Measurements from ENCODE around the gene TCF7L1. TPM values are rescaled to one million over a fixed set of nuclear protein-coding genes. Genes with fewer than 3 reads are reported as not detected.

TCF7L1 gene
- total RNA-seq, 4 donors from 2014 or later, result 0.26 to 37.1 (median 5.4) TPM

DNA sequence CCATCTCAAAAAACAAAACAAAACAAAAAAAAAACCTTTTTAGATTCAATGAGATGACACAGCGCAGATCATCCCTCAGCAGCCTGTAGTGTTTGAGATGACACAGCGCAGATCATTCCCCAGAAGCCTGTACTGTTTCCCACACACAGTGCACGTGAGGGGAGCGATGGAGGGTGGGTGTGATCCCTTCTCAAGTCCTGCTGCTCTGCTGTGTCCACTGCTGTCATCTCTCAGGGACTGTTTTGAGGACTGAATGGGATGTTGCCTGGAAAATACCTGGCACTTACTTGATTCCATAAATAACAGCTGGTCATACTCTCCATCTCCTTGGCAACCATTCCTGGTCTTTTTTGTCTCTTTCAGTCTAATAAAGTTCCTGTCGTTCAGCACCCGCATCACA is 168.9 kb downstream of the TCF7L1 start:
- intact Hi-C loops (cut with DNase I; ENCODE audit: low total_unique reads), result no loop called here
- TF ChIP-seq, protein P1, sequence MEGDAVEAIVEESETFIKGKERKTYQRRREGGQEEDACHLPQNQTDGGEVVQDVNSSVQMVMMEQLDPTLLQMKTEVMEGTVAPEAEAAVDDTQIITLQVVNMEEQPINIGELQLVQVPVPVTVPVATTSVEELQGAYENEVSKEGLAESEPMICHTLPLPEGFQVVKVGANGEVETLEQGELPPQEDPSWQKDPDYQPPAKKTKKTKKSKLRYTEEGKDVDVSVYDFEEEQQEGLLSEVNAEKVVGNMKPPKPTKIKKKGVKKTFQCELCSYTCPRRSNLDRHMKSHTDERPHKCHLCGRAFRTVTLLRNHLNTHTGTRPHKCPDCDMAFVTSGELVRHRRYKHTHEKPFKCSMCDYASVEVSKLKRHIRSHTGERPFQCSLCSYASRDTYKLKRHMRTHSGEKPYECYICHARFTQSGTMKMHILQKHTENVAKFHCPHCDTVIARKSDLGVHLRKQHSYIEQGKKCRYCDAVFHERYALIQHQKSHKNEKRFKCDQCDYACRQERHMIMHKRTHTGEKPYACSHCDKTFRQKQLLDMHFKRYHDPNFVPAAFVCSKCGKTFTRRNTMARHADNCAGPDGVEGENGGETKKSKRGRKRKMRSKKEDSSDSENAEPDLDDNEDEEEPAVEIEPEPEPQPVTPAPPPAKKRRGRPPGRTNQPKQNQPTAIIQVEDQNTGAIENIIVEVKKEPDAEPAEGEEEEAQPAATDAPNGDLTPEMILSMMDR (IDR thresholded peaks at IDR 0.05), result no peak
- TF ChIP-seq POLR2A (IDR thresholded peaks at IDR 0.05), result no peak
- no peak for DNase-seq
- Histone ChIP-seq H3K36me3 (no peaks in the 10 kb centered on the region), H3K9me3 (no peaks in the 10 kb centered on the region), H3K27ac (no peak overlapping the region), H3K27me3 (no peaks in the 10 kb centered on the region), H3K4me1 (no peaks in the 10 kb centered on the region), H3K4me3 (no peak overlapping the region)

DNA sequence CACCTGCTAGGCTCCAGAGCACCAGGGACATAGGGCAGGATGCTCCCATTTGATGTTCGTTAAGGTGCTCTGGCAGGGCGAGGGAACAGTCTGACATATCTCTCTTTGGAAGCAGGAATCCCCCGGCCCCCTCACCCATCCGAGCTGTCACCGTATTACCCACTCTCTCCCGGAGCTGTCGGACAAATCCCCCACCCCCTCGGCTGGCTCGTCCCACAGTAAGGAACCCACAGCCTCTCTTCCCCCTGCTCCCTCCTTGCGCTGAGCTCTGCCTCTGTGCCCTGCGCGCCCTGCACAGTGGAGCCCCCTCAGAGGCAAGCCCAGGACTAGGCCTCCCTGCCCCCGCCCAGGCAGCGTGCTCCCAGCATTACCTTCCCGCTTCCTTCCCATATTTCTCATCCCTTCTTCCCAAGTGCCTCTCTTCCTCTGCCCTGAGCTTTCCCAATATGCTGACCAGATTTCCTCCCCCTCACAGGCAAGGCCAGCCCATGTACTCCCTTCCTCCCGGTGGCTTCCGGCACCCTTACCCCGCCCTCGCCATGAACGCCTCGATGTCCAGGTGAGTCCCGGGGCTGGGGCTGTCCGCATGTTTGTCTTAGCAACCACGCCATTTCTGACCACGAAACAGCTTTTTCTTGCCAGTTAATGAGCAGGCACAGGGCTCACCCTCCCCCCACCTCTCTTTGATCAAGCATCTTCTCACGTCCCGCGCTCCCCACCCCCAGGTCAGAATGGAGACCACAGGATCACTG is 170.8 kb downstream of the TCF7L1 start:
- H3K9me3 ChIP-seq, result no peaks in the 10 kb centered on the region
- DNase-seq, result no peak
- H3K27me3 ChIP-seq, result no peaks in the 10 kb centered on the region
- peaks cover 0 to under 1% of the 10 kb centered on the region in 2 donors for H3K4me1 ChIP-seq
- intact Hi-C loops (cut with DNase I; ENCODE audit: low total_unique reads), result no loop called here
- no peaks in the 10 kb centered on the region for H3K36me3 ChIP-seq
- no peak overlapping the region for H3K27ac ChIP-seq
- no peak overlapping the region for H3K4me3 ChIP-seq
- TF ChIP-seq, protein P1 (IDR thresholded peaks at IDR 0.05), result no peak
- TF ChIP-seq POLR2A (IDR thresholded peaks at IDR 0.05), result no peak

DNA sequence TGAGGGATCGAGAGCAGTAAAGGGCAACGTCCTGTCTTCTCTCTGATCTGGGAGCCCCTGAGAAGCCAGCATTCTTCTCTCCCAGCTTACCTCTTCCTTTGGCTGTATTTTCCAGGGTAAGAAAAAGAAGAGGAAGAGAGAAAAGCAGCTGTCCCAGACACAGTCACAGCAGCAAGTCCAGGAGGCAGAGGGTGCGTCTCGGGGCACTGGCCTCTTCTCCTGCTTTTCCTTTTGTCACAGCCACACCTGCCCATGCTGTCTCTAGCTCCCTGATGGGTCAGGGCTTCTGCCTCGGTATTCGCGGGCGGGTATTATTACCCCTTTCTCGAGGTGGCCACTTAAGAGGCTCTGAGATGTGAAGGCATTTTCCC is 174.3 kb downstream of the TCF7L1 start:
- peak overlapping the region in 1 of 2 donors; percentile 64 for H3K27ac ChIP-seq
- TF ChIP-seq POLR2A (IDR thresholded peaks at IDR 0.05), result no peak
- TF ChIP-seq, protein P1 (IDR thresholded peaks at IDR 0.05), result no peak
- H3K36me3 ChIP-seq, result no peaks in the 10 kb centered on the region

DNA sequence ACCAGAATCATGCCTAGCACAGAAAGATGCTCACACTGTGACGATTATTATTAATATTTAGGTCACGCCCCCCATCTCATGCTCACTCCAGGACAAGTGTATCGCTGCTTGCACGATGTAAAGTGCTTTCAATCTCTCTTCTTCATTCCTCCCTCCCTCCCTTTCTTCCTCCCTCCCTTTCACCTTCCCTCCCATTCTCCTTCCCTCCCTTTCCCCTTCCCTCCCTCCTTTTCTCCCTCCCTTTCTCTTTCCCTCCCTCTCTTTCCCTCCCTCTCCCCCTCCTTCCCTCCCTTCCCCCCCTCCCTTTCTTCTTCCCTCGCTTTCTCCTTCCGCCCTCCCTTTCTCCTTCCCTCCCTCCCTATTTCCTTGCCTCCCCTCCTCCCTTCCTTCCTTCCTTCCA is 175.0 kb downstream of the TCF7L1 start:
- no peaks in the 10 kb centered on the region for H3K36me3 ChIP-seq
- TF ChIP-seq, protein P1 (IDR thresholded peaks at IDR 0.05), result no peak
- no peak for TF ChIP-seq POLR2A (IDR thresholded peaks at IDR 0.05)
- peaks cover 0 to 10% of the 10 kb centered on the region in 2 donors for H3K4me1 ChIP-seq
- no peak overlapping the region for H3K4me3 ChIP-seq
- H3K27ac ChIP-seq, result peak overlapping the region; percentile 57 to 64
- no peaks in the 10 kb centered on the region for H3K9me3 ChIP-seq
- no peak for DNase-seq
- H3K27me3 ChIP-seq, result no peaks in the 10 kb centered on the region
- intact Hi-C loops (cut with DNase I; ENCODE audit: low total_unique reads), result no loop called here

More for the DNA sequence above, 174.3 kb downstream of the TCF7L1 start:
- H3K4me1 ChIP-seq, result peaks cover 0 to 10% of the 10 kb centered on the region in 2 donors
- H3K4me3 ChIP-seq, result no peak overlapping the region
- intact Hi-C loops (cut with DNase I; ENCODE audit: low total_unique reads), result no loop called here
- H3K9me3 ChIP-seq, result no peaks in the 10 kb centered on the region
- no peaks in the 10 kb centered on the region for H3K27me3 ChIP-seq
- no peak for DNase-seq

DNA sequence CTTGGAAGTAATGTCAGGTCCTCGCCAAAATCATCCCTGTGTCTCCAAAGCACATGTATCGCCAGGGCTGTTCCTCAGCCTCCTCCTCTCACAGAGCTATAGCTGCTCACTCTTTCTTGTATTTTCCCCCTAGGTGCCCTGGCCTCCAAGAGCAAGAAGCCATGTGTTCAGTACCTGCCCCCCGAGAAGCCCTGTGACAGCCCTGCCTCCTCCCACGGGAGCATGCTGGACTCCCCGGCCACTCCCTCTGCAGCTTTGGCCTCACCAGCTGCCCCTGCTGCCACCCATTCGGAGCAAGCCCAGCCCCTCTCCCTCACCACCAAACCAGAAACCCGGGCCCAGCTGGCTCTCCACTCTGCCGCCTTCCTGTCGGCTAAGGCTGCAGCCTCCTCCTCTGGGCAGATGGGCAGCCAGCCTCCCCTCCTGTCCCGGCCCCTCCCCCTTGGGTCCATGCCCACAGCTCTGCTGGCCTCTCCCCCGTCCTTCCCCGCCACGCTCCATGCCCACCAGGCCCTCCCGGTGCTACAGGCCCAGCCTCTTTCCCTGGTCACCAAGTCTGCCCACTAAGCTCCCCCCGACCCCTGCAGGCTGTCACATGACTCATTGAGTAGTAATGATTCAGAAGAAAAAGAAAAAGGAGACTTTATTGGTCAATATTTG is 175.8 kb downstream of the TCF7L1 start:
- H3K9me3 ChIP-seq, result no peaks in the 10 kb centered on the region
- intact Hi-C loops (cut with DNase I; ENCODE audit: low total_unique reads), result no loop called here
- no peaks in the 10 kb centered on the region for H3K27me3 ChIP-seq
- no peaks in the 10 kb centered on the region for H3K36me3 ChIP-seq
- TF ChIP-seq POLR2A (IDR thresholded peaks at IDR 0.05), result no peak
- TF ChIP-seq, protein P1 (IDR thresholded peaks at IDR 0.05), result no peak
- H3K4me1 ChIP-seq, result peaks cover 0 to 10% of the 10 kb centered on the region in 2 donors
- peak; percentile 80 to 83 for DNase-seq
- no peak overlapping the region for H3K4me3 ChIP-seq
- peak overlapping the region; percentile 57 to 64 for H3K27ac ChIP-seq

Data from uterus (tissue), 4 donors.